COLO668 (cell line): ENCODE measurements around the gene GAS7.

ENCODE experiments used
- DNase-seq: peaks from one replicate; lab custom pipeline; 2025; ENCODE audit not compliant: unreplicated experiment; lab: John Stamatoyannopoulos, UW

Gene GAS7

DNA sequence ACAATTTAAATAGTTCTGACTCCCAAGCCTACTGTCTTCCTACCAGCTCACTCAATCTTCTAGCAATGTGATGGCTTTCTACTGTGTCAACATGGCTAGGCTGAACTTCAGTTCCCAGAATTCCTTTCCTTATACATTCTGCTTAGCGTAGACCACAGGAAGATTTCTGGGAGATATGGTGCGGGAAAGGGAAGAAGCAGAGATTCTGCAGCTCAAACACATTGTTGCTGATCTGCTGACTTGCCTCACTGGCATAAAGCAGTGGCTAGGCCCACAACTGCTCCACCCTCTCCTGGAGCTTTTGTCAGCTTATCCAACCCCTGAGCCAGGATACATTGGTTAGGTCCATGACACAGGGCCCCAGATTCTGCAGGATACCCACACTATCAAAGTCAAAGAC is 58.8 kb downstream of the GAS7 start:
- DNase-seq: no peak

DNA sequence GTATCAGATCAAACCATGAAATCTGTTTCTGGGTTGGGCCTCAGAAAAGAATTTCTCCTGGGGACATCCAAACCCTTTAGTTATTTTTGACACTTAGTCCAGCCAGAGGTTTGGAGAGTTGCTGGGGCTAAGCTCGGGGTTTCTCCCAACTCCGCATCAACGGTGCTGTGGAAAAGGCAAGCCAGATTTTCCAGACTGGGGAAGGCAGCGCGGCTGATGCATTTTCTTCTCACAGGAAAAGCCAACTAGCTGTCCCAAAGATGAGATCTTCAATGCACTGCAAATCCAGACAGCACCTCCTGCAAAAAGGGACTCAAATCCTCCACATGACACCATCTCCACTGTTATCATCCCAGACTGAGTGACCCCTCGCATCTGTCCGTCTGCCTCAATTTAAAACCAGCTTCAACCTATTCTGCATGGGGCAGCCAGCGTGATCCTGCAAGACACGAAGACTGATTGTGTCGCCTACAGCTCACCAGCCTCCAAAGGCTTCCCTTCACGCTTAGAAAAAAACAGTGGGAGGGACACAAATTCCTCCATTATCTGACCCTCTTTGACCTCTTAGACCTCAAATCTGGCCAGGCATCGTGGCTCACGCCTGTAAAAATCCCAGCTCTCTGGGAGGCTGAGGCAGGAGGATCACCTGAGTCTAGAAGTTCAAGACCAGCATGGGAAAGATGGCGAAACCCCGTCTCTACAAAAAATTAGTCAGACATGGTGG is 62.0 kb downstream of the GAS7 start:
- no peak for DNase-seq

DNA sequence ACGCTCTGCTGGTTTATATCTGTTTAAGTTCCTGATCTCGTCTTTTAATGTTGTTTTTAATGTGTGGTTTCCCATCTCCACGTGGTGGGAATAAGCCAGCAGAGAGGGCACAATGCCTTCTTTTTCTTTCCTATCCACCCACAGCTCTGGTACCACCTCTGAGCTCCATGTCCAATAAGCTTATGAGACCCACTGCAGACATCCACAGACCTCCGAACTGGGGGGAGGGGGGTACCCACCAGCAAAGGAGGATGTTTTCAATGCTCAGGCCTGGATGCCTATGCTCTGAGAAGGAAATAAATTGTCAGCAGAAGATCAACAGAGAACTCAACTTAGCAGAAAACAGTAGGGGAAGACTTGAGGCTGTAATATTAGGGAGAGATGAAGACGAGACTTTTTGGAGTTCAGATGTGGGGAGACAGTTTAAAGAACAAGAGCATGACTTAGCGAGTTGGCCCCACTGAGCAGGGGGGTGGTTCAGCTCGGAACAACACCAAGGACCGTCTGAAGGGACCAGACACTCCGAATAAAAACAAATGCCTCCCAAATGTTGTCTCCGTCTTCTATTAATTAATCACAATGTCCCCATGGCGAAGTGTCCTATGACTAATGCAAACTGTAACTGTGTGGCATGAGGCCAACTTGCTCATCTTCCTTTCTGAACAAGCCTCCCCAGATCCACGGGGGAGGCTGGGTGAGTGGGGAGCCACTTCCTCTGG is 62.7 kb downstream of the GAS7 start:
- no peak for DNase-seq

DNA sequence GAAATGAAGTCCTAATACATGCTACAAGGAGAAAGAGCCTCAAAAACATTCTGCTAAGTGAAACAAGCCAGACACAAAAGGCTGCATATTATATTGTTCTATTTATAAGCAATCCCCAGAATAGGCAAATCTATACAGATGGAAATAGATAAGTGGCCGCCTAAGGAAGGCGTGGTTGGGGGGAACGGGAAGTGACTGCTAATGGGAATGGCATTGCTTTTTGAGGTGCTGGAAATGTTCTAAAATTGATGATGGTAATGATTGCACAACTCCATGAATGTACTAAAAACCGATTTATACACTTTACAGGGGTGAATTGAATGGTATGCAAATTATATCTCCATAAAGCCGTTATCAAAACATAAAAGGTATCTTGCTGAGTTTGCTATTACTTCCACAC is 67.7 kb downstream of the GAS7 start:
- no peak for DNase-seq

DNA sequence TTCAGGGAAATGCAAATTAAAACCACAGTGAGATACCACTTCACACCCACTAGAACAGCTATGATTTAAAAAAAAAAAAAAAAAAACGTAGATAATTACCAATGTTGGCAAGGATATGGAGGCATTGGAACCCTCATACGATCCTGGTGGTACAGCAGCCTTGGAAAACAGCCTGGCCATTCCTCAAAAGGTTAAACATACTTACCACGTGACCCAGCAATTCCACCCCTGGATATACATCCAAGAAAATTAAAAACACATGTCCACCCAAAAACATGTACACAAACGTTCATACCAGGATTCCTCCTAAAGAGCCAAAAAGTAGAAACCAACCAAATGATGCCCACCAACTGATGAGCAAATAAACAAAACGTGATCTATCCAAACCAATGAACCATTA is 68.1 kb downstream of the GAS7 start:
- DNase-seq: no peak

DNA sequence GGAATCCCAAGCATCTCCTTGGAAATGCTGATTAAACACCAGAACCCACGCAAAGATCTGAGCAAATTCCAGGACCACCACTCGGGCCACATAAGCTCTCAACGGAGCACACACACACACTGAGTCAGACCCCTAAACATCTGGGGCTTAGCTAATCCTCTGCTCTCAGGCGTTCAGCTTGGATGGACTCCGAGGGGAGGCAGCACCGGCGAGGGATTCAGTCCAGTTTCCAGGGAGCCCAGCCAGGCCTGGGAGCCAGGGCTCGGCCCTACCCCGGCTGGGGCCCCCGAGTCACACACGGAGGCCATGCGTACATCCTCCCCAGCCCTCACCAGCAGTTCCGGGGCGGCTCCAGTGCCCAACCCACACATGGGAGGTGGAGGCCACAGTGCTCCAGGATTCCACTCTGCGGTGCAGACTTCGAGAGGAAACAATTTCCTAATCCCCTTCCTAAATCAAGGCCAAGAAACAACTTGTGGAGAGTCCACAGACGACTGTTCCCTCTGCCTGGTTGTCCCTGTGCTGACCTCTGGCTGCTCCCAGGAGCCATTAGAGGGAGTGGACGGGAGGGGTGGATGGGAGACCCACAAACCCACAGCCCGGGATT is 70.5 kb downstream of the GAS7 start:
- DNase-seq: no peak

DNA sequence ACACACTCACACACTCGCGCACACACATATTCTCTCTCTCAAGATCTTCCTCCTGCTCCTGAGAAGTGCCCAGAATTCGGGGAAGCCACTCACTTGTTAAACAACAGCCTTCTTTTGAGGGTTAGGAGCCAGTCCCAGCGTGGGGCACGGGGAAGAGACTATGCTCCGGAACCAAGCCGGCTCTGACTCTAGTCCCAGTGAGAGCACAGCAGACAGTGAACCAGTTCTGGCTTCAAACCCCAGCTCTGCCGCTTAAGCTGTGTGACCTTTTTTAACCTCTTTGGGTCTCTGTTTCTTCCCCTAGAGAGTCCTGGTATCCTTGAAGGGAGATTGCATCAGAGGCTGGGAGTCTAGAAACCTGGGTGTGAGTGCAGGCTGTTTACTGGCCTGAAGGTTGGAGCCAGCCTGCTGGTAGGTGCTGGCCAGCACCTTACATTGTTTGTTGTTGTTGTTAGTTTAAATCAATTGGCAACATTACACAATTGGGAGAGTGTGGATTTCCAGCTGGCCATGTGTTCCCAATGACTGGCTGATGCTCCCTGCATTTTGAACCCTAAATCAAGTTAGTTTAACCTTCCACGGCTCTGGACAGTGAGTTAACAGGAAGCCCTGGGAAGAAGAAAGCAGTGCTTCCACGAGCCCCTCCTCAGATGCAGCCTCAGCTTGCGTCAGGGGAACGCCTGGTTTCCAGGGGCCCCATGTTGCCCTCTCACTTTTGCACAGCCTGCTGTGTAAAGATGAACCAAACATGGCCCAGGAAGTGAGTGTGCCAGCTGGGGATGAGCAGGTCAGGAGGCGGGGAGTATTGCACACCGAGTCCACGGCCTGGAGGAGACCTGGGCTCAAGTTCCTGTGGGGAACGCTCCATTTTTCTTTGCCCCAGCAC is 71.5 kb downstream of the GAS7 start:
- DNase-seq: no peak

DNA sequence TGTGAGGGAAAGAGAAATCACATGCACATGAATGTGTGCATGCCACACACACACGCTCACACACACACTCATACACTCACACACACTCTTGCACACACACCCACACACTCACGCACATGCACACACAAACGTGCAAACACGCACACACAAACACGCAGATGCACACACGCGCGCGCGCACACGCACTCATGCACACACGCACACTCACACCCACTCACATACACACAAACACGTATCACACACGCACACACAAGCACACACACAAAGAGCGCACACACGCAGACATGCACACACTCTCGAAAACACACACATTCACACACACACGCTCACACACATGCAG is 72.2 kb downstream of the GAS7 start:
- DNase-seq: no peak

DNA sequence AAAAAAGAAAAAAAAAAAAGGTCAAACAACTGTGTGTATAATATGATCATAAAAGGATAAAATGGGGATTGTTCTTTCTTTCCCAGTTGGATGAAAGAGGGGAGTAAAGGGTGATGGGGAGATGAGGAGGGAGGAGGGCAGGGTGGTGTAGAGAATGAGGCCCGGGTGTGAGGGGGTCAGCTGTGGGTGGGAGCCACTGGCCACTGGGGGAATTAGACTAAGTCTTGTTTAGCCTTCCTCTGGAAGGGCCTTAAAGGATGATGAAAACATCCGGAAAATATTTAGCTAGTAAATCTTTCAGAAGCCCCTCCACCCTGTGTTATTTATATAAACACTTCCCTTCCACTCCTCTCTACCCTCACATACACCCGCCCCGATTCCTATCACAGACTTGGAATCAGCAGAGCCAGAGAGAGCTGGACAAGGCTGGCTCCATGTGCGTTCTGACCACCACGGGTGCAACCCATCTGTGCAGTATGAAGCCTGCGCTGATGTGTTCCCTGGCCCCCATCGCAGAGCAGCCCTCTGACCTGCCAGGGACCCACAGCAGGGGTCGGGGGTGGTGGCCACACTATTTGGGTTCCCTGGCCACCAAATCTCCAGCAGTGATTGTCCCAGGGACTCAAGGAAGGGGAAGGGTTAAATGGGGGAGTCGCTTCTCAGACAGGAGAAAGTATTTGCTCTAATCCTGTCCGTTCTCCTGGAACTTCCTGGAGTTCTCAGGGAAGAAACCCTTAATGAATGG is 72.7 kb downstream of the GAS7 start:
- no peak for DNase-seq

DNA sequence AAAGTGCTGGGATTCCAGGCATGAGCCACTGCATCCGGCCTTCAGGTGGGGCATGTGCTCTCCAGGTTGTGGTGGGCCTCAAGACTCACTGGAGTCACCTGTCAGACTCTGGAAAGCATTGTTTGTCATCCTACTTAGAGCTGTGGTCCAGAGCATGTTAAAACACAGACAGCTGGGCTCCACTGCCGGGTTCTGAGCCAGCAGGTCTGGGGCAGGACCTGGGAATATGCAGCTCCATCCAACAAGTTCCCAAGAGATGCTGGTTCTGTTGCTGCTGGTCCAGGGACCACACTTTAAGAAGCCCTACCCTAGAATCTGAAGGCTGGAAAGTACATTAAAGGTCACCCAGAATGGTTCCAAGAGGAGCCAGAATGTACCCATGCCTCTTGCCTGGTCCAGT is 75.3 kb downstream of the GAS7 start:
- DNase-seq: no peak

DNA sequence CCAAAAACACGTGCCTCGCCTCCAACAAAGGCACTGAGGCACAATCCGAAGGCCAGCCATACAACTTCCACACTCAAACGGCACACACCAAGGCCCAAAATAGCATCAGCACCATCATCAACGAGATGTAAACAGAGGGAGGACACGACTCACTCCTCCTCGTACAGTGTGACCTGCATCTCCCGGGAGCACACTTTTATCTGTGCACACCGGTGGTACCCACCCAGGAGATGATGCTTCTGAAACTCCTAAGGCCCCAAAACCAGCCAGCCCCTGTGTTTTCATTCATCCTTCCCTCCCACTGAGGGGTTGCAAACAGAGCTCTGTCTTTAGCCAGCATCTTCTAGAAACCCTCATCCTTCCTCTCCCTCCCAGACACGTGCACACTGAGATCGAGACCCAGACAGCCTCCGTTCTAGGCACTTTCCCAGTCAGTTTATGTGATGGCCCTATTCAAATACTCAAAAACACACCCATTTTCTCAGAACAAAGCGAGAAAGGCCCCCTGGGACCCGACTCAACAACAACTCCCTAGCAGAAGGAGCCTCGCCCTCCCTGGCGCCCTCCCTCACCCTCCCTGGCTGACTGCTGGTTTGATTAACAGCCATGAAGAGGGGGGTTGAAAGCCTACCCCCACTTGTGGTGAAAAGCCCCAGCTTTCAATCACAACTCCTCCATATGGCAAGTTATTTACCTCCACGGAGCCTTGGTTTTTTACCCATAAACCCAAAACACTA is 76.3 kb downstream of the GAS7 start:
- no peak for DNase-seq

DNA sequence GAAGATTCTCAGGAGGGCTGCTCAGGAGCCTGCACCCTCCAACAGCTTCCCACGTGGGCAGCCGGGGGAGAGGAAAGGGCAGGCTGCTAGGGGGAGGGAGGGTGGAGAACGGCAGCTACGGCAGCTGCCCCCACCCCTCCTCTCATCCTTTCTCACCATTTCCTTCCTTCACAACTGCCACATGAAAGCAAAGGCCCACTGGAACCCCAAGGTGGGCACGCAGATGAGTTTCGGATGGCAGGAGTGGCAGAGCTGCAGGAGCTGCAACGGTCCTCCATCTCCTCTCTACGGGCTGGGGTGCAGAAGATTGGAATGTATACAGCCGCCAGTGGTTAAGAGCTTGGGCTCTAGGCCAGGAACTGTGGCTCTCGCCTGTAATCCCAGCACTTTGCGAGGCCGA is 77.7 kb downstream of the GAS7 start:
- DNase-seq: no peak

DNA sequence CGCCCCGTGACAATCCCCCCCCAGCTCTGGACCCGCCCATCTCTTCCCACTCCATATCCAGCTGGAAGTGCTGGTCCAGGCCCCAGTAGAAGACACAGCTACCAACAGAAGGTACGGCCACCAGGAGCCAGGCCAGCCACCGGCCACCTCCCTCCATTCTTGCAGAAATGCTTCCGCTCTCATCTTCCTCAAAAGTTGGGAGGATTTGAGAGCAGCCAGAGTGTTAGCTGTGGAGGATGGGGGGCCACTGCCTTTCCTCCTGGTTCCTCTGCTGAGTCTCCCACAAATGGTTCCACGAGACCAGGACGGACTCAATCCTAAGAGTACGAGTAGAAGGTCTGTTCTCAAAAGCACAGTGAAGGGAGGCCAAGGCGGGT is 78.3 kb downstream of the GAS7 start:
- DNase-seq: no peak

DNA sequence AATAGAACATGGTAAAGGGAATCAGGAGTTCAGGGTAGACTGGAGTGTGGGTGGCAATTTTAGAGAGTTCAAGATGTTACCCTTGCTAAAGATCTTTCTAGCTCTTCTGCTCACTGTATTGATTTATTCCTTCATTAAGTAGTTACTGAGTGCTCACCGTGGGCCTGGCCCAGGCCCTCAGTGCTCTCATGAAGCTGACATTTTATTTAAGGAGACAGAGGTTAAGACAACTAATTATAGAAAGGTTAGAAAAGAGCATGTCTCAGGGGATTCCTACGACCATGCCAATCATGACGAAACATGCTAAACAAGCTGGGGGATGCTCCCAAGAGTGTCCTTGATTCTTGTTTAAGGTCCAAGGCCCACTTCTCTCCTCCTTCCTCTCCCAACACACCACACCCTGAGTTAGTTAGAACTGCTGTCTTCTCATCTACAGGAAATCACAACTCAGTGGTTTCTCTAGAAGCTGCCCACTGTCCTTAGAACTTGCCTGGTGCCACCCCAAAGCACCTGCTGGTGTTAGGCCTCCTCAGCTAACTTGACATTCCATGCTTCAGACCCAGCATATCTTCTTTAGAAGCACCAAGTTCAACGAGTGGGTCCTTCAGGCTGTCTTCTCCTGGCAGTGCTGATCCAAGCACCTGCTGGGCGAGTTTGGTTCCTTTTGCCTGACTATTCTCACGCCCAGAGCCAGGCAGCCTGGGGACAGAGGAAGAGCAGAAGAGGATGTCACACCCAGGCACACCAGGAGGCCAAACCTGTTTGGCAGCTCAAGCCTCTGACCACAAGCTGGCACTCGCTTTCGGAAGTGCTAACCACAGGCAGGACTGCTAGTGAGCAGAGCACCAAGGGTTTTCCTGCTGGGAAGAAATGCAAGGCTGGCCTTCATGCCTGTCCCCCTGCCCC is 79.0 kb downstream of the GAS7 start:
- peak; percentile 5 for DNase-seq

DNA sequence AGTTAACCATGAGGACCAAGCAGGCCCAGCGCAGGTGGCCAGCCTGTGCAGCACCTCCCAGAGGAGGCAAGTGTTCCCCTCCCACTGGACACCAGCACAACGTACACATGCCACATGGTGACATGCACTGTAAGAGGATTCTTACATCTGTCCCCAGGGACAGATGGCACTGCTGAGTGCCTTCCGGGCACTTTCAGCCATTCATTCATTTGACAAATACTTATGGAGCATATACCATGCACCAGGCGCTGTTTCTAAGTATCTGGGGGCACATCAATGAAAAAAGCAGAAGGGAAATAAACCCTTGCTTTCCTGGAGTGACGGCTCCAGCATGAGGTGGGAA is 79.6 kb downstream of the GAS7 start:
- DNase-seq: no peak

DNA sequence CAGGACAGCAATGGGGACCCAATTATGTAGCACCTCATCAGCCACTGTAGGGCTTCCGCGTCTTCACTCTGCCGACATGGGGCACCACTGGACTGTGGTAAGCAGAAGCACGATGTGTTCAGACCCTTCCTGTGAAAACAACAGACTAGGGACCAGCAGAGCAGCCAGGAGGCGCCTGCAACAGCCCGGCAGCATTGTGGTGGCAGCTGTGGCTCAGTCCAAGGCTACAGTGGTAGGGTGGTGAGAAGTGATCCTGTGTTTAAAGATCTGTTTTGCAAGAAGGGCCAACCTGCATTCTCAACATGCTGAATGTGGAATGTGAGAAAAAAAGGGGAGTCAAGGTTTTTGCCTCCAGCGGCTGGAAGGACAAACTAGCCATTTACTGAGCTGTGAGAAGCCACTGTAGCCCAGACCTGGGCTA is 80.8 kb downstream of the GAS7 start:
- no peak for DNase-seq

DNA sequence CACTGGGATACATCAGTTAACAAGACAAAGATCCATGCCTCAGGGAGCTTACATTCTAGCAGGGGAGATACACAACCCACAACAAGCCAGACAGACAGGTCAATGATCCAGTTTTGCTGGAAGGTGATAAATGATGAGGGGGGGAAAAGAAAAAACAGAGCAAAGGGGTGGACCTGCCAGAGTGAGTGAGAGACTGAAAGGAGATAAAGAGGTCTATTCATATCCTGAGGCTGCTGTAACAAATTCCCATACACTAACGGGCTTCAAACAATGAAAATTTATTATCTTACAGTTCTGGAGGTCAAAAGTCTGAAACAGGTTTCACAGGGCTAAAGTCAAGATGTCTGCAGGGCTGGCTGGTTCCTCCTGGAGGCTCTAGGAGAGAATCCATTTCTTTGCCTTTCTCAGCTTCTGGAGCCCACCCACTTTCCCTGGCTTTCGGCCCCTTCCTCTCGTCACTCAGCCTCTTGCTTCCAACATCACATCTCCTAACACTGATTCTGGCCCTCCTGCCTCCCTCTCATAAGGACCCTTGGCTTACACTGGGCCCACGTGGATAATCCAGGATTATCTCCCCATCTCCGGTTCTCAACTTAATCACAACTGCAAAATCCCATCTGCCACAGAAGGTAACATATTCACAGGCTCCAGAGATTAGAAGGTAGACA is 81.5 kb downstream of the GAS7 start:
- no peak for DNase-seq

DNA sequence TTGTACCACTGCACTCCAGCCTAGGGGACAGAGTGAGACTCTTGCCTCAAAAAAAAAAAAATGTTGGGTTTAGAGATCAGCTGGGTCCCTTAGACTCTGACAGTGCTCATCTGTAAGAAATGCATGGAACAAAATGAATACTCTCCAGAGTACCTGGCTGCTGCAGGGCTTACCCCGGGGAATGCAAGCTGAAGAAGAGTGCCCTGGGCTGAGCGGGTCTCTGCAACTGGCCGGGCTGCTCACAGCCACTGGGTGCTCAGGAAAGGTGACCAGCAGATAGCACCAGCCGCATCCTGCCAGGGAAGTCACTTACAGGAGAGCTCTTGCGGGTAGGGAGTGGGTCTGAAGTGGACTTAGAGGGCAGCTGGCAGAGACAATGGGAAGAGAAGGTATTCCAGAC is 82.1 kb downstream of the GAS7 start:
- DNase-seq: no peak

DNA sequence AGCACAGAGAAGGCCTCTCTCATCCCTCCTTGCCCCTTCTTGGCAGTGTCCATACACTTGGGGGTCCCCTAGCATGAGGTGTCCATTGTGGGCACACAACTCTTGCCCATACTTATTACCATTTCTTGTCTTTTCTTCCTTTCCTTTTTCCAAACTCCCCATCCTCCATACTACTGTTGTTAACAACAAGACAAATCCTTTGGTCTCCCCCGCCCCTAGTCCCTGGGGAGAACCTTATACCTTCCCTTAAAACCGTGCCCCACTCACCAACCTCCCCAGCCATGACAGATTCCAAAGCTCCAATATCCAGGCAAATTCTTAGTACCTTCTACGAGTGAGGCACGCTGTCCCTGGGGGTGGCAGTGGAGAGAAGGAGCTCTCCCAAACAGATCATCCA is 82.9 kb downstream of the GAS7 start:
- no peak for DNase-seq
